Ishikawa (cell line): Measurements from ENCODE around the gene KIAA1671.

Source experiments
- CEBPB ChIP-seq: IDR thresholded peaks from 2 replicates; pipeline ENCODE4 v1.6.1; 2012
- CREB1 ChIP-seq: IDR thresholded peaks from 2 replicates; pipeline ENCODE4 v1.6.1; 2012; ENCODE audit warnings: low read depth
- EGR1 ChIP-seq: IDR thresholded peaks from 2 replicates; pipeline ENCODE4 v1.6.1; 2012
- EP300 ChIP-seq: IDR thresholded peaks from 2 replicates; pipeline ENCODE4 v1.6.1; 2012; ENCODE audit warnings: borderline replicate concordance
- FOXM1 ChIP-seq: IDR thresholded peaks from 2 replicates; pipeline ENCODE4 v1.6.1; 2012; ENCODE audit warnings: low read depth, borderline replicate concordance
- NFIC ChIP-seq: IDR thresholded peaks from 2 replicates; pipeline ENCODE4 v1.6.1; 2012
- RAD21 ChIP-seq: IDR thresholded peaks from 2 replicates; pipeline ENCODE4 v1.6.1; 2012; ENCODE audit warnings: low read depth
- TAF1 ChIP-seq: IDR thresholded peaks from 2 replicates; pipeline ENCODE4 v1.6.1; 2012; ENCODE audit warnings: low read depth, mild to moderate bottlenecking
- TCF12 ChIP-seq: IDR thresholded peaks from 2 replicates; pipeline ENCODE4 v1.6.1; 2012; ENCODE audit warnings: low read depth
- TEAD4 ChIP-seq: IDR thresholded peaks from 2 replicates; pipeline ENCODE4 v1.6.1; 2012
- YY1 ChIP-seq: IDR thresholded peaks from 2 replicates; pipeline ENCODE4 v1.6.1; 2012; ENCODE audit warnings: low read depth
- ZBTB7A ChIP-seq: IDR thresholded peaks from 2 replicates; pipeline ENCODE4 v1.6.1; 2012; ENCODE audit warnings: low read depth
- TF ChIP-seq, protein P1 (sequence below): IDR thresholded peaks from 2 replicates; pipeline ENCODE4 v1.6.1; 2012
- TF ChIP-seq, protein P2 (sequence below): IDR thresholded peaks from 2 replicates; pipeline ENCODE4 v1.6.1; 2012
- TF ChIP-seq, protein P3 (sequence below): IDR thresholded peaks from 2 replicates; pipeline ENCODE4 v1.6.1; 2012; ENCODE audit warnings: low read depth, mild to moderate bottlenecking

KIAA1671 gene

DNA sequence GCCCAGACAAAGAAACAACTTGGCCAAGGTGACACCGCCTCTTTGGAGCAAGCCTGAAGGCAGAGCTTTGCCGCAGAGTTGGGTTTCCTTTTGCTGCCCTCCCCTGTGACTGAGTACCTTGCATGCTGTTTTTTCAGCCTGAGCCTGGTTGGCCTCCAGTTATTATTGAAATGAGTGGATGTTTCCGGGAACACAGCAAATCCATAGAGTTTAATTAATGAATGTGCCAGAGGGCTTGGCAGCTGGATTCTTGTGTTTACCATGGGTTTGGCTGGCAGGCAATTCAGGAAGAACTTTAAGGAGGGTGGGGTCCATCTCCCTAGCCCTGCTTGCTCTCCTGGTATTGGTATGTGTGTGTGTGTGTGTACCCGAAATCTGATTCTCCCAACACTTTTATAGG, 181.5 kb downstream of the KIAA1671 start:
- TF ChIP-seq EP300 (no peak), TCF12 (no peak), RAD21 (no peak), ZBTB7A (no peak), NFIC (no peak), EGR1 (no peak), CREB1 (no peak), TAF1 (no peak)
- TF ChIP-seq, protein P1, sequence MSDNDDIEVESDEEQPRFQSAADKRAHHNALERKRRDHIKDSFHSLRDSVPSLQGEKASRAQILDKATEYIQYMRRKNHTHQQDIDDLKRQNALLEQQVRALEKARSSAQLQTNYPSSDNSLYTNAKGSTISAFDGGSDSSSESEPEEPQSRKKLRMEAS = no peak
- TF ChIP-seq, protein P2, sequence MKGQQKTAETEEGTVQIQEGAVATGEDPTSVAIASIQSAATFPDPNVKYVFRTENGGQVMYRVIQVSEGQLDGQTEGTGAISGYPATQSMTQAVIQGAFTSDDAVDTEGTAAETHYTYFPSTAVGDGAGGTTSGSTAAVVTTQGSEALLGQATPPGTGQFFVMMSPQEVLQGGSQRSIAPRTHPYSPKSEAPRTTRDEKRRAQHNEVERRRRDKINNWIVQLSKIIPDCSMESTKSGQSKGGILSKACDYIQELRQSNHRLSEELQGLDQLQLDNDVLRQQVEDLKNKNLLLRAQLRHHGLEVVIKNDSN = no peak
- TF ChIP-seq, protein P3, sequence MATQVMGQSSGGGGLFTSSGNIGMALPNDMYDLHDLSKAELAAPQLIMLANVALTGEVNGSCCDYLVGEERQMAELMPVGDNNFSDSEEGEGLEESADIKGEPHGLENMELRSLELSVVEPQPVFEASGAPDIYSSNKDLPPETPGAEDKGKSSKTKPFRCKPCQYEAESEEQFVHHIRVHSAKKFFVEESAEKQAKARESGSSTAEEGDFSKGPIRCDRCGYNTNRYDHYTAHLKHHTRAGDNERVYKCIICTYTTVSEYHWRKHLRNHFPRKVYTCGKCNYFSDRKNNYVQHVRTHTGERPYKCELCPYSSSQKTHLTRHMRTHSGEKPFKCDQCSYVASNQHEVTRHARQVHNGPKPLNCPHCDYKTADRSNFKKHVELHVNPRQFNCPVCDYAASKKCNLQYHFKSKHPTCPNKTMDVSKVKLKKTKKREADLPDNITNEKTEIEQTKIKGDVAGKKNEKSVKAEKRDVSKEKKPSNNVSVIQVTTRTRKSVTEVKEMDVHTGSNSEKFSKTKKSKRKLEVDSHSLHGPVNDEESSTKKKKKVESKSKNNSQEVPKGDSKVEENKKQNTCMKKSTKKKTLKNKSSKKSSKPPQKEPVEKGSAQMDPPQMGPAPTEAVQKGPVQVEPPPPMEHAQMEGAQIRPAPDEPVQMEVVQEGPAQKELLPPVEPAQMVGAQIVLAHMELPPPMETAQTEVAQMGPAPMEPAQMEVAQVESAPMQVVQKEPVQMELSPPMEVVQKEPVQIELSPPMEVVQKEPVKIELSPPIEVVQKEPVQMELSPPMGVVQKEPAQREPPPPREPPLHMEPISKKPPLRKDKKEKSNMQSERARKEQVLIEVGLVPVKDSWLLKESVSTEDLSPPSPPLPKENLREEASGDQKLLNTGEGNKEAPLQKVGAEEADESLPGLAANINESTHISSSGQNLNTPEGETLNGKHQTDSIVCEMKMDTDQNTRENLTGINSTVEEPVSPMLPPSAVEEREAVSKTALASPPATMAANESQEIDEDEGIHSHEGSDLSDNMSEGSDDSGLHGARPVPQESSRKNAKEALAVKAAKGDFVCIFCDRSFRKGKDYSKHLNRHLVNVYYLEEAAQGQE = no peak

DNA sequence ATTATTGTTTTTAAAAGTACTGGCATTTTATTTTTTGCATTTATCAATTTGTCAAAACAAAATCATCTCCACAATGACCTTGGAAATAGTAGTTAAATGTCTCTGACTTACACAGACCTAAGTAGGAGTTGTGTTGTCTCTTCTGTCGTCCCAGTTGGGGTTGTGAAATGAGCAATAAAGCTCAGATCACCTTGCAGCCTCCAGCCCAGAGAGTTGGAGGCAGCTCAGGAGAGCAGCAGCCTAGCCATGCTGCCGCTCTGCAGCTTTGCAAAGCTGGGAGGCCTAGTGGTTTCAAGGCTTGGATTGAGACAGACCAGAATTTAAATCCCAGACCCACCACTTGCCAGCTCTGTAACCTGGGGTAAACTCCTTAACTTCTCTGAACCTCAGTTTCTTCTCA, 181.9 kb downstream of the KIAA1671 start:
- TF ChIP-seq TCF12 = no peak
- TF ChIP-seq TAF1 = no peak
- TF ChIP-seq EGR1 = no peak
- TF ChIP-seq, protein P1 = no peak
- no peak for TF ChIP-seq CEBPB
- no peak for TF ChIP-seq NFIC
- no peak for TF ChIP-seq FOXM1
- TF ChIP-seq EP300 = no peak
- TF ChIP-seq YY1 = no peak
- TF ChIP-seq, protein P2 = no peak
- TF ChIP-seq, protein P3 = no peak
- no peak for TF ChIP-seq ZBTB7A
- no peak for TF ChIP-seq RAD21
- TF ChIP-seq TEAD4 = no peak
- TF ChIP-seq CREB1 = no peak

DNA sequence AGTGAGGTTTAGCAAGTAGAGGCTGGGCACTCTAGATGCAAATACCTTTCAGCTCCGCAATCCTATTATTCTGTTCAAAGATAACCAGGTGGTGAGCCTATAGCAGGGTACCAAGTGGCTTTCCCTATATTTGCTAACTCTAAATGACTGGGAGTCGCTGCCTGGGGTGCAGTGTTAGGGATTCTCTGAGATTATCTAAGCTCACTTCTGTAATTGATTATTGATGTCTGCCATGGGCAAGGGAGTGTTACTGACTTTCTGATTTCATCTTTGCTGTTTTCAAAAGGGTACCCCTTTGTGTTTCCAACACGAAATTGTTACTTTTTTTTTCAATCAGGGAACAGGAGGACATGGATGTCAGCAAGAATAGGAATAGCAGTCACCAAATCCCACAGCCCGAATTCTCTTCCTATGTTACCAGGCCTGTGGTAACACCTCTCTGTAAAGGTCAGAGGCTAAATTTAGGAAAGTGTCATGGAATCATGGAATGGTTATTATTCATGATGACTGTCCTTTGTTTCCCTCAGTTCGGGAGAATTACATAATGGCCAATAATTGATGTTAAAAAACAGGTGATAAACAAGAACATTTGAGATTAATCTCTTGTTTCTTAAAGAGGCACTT, 184.5 kb downstream of the KIAA1671 start:
- TF ChIP-seq EGR1 = no peak
- no peak for TF ChIP-seq CEBPB
- TF ChIP-seq ZBTB7A = no peak
- no peak for TF ChIP-seq NFIC
- TF ChIP-seq, protein P2 = no peak

DNA sequence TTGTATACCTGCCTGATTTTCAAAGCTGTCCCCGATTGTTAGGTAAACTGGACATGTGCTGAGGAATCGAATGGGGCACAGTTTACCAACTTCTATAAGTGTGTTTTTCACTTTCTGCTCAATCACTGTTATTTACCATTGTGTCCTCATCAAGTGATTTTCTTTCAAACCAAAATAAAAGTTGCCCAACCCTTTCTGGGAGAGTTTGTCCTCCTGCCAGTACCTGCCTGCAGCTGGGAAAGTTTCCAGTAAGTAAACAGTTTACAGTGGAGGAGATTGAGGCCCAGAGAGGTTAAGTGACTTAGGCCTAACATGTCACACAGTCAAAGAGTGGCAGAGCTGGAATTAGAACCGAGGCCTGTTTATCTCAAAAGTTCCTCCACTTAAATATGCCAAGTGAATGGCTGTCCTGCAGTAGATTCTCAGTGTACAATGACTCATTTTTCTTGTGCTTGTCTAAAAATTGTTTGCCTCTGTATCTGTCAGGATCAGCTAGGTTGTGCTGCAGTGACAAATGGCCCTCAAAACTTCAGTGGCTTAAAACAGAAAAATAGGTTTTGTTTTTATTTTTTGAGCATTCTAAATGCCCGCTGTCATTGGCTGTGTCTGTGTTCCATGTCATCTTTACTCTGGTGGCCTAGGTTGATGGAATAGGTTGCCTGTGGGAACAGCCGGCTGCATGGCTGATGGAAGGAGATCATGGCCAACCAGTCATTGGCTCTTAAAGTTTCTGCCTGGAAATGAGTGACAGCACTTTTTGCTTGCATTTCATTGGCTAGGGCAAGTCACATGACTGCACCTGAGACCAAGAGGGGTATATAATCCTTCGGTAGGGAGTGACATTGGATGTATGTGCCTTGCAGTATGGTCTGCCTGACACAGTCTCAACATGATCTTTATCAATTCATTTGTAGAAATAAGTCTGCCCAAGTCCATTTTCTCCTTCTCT, 185.3 kb downstream of the KIAA1671 start:
- 0 out of 2 replicates have a peak, but pooled peaks have one; percentile 29 for TF ChIP-seq CREB1
- TF ChIP-seq, protein P3 = no peak
- TF ChIP-seq CEBPB = no peak
- no peak for TF ChIP-seq NFIC
- TF ChIP-seq, protein P2 = peak; percentile 90
